Neural progenitor cell (in vitro differentiated cells): ENCODE measurements around the gene GTF2F2. TPM values are rescaled to one million over a fixed set of nuclear protein-coding genes. Genes with fewer than 3 reads are reported as not detected.

Experiments
- DNase-seq: peaks from one replicate; pipeline ENCODE4 v3.0.0-alpha.2; 2016; ENCODE audit warnings: low spot score
- H2AFZ ChIP-seq: fragments of 200-600 bp; sonication (generic); replicated peaks from 2 replicates; pipeline ENCODE4 v1.6.1; 2016; ENCODE audit warnings: antibody characterized with exemption
- H3F3A ChIP-seq: fragments of 200-600 bp; sonication (generic); 2 replicates; pipeline ENCODE4 v1.6.1; 2016; ENCODE audit warnings: antibody characterized with exemption, low read depth
- H3K27ac ChIP-seq: fragments of 200-600 bp; sonication (generic); 2 replicates; pipeline ENCODE4 v1.5.1; 2016; ENCODE audit warnings: mild to moderate bottlenecking
- H3K27me3 ChIP-seq: fragments of 200-600 bp; sonication (generic); 2 replicates; pipeline ENCODE4 v1.6.1; 2016; ENCODE audit warnings: mild to moderate bottlenecking, moderate library complexity
- H3K36me3 ChIP-seq: fragments of 200-600 bp; sonication (generic); 2 replicates; pipeline ENCODE4 v1.5.1; 2016
- H3K4me1 ChIP-seq: fragments of 200-600 bp; sonication (generic); 2 replicates; pipeline ENCODE4 v1.6.1; 2016; ENCODE audit warnings: mixed run types
- H3K4me2 ChIP-seq: fragments of 200-600 bp; sonication (generic); 2 replicates; pipeline ENCODE4 v1.6.1; 2016
- H3K4me3 ChIP-seq: fragments of 200-600 bp; sonication (generic); 2 replicates; pipeline ENCODE4 v1.5.1; 2016
- H3K79me2 ChIP-seq: fragments of 200-600 bp; sonication (generic); 2 replicates; pipeline ENCODE4 v1.6.1; 2016; ENCODE audit warnings: low read depth
- H3K9ac ChIP-seq: fragments of 200-600 bp; sonication (generic); 2 replicates; pipeline ENCODE4 v1.6.1; 2016
- H3K9me3 ChIP-seq: fragments of 200-600 bp; sonication (generic); 2 replicates; pipeline ENCODE4 v1.5.1; 2016; ENCODE audit warnings: low read depth
- H4K20me1 ChIP-seq: fragments of 200-600 bp; sonication (generic); 2 replicates; pipeline ENCODE4 v1.6.1; 2016; ENCODE audit warnings: low read depth
- H3K27ac Mint-ChIP-seq: 3 replicates; pipeline ENCODE4 v1.8.0; 2021; ENCODE audit warnings: mixed read lengths
- H3K27me3 Mint-ChIP-seq: 2 replicates; pipeline ENCODE4 v1.8.0; 2022; ENCODE audit warnings: low read depth, mild to moderate bottlenecking, inconsistent platforms, moderate library complexity, mixed read lengths; ENCODE audit not compliant: insufficient read depth
- H3K36me3 Mint-ChIP-seq: 3 replicates; pipeline ENCODE4 v1.8.0; 2021; ENCODE audit warnings: mixed read lengths
- H3K4me1 Mint-ChIP-seq: 3 replicates; pipeline ENCODE4 v1.8.0; 2021; ENCODE audit warnings: mixed read lengths
- H3K4me3 Mint-ChIP-seq: 3 replicates; pipeline ENCODE4 v1.8.0; 2021; ENCODE audit warnings: mild to moderate bottlenecking, moderate library complexity, mixed read lengths
- H3K9me3 Mint-ChIP-seq: 3 replicates; pipeline ENCODE4 v1.8.0; 2020; ENCODE audit warnings: mixed read lengths
- CTCF ChIP-seq: fragments of 200-600 bp; sonication (generic); IDR thresholded peaks from 2 replicates; pipeline ENCODE4 v1.5.1; 2017; ENCODE audit warnings: antibody characterized with exemption, mild to moderate bottlenecking
- EZH2 ChIP-seq: fragments of 200-600 bp; sonication (generic); IDR thresholded peaks from 2 replicates; pipeline ENCODE4 v1.6.1; 2017; ENCODE audit warnings: antibody characterized with exemption, mild to moderate bottlenecking, moderate library complexity
- EZH2phosphoT487 ChIP-seq: fragments of 200-600 bp; sonication (generic); IDR thresholded peaks from 2 replicates; pipeline ENCODE4 v1.6.1; 2017; ENCODE audit warnings: antibody characterized with exemption
- total RNA-seq: library from RNA; depleted of rRNA; stranded (reverse); fragments of >200 nt; gene quantifications from 2 replicates; pipeline ENCODE4 v1.2.3, GENCODE V29; 2015; ENCODE audit warnings: low replicate concordance

GTF2F2 gene
- total RNA-seq, 1 donor from 2014 or later = 54.1 TPM

DNA sequence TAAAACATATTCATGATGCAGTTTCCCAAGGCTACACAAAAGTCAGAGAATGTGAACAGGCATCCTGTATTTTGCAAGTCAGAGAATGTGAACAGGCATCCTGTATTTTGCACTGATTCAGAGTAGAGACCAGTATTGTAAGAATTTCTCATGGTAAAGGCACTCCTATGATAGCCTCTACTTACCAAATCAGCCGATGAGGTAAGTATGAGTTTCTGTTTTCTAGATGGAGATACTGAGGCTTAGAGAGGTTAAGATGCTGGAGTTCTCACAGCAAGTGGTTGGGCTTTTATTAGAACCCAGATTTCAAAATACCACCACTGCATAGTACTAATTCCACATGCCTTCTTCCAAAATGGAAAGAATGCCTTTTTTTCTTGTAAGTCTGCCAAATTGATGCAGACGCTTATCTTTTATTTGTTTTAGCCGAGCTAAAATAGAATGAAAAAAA is 208.4 kb downstream of the GTF2F2 start:
- no peak overlapping the region for H3K4me3 Mint-ChIP-seq
- no peaks in the 10 kb centered on the region for H3K9me3 ChIP-seq
- peaks cover 11% of the 10 kb centered on the region for H3K27me3 Mint-ChIP-seq
- H3K27me3 ChIP-seq = no peaks in the 10 kb centered on the region
- no peak overlapping the region for H3K27ac ChIP-seq
- H3K9me3 Mint-ChIP-seq = no peaks in the 10 kb centered on the region
- no peaks in the 10 kb centered on the region for H3K36me3 ChIP-seq
- H2AFZ ChIP-seq = no peak overlapping the region
- H4K20me1 ChIP-seq = peaks cover 5% of the 10 kb centered on the region
- H3K79me2 ChIP-seq = no peaks in the 10 kb centered on the region
- H3K9ac ChIP-seq = no peak overlapping the region
- peaks cover 17% of the 10 kb centered on the region for H3K4me1 Mint-ChIP-seq
- peaks cover 45% of the 10 kb centered on the region for H3F3A ChIP-seq
- H3K4me1 ChIP-seq = no peaks in the 10 kb centered on the region
- no peak overlapping the region for H3K4me2 ChIP-seq
- H3K27ac Mint-ChIP-seq = no peak overlapping the region
- H3K36me3 Mint-ChIP-seq = peaks cover 7% of the 10 kb centered on the region
- TF ChIP-seq EZH2phosphoT487 (no peak), EZH2 (no peak), CTCF (no peak)
- no peak for DNase-seq
- no peak overlapping the region for H3K4me3 ChIP-seq

GRCh38 chr13:45331123-45331619 is 210.9 kb downstream of the GTF2F2 start:
- Histone ChIP-seq H3F3A (peaks cover 69% of the 10 kb centered on the region), H3K79me2 (no peaks in the 10 kb centered on the region), H3K36me3 (no peaks in the 10 kb centered on the region), H3K9ac (no peak overlapping the region), H3K4me2 (no peak overlapping the region), H3K4me1 (no peaks in the 10 kb centered on the region), H3K9me3 (no peaks in the 10 kb centered on the region), H2AFZ (no peak overlapping the region), H4K20me1 (peaks cover 17% of the 10 kb centered on the region), H3K4me3 (no peak overlapping the region), H3K27me3 (no peaks in the 10 kb centered on the region), H3K27ac (no peak overlapping the region)
- Mint-ChIP-seq H3K4me1 (peaks cover 19% of the 10 kb centered on the region), H3K27me3 (peaks cover 8% of the 10 kb centered on the region), H3K9me3 (no peaks in the 10 kb centered on the region), H3K4me3 (no peak overlapping the region), H3K27ac (no peak overlapping the region), H3K36me3 (peaks cover 16% of the 10 kb centered on the region)
- no peak for DNase-seq
- no peak for TF ChIP-seq EZH2
- no peak for TF ChIP-seq CTCF
- no peak for TF ChIP-seq EZH2phosphoT487

DNA sequence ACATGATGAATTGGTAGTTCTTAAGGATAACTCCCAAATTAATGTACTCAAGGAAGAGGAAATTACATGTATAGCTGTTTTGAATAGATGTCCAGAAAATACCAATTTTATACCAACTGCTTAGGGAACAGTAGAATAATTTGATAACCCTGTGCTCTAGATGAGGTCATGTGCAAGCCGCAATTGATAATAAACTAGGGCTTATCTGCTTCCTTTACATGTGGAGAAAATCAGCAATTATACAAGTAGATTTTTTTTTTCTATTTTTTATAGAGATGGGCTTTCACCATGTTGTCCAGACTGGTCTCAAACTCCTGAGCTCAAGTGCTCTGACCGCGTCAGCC is 211.4 kb downstream of the GTF2F2 start:
- Histone ChIP-seq H3K36me3 (no peaks in the 10 kb centered on the region), H3F3A (peaks cover 74% of the 10 kb centered on the region), H3K27me3 (no peaks in the 10 kb centered on the region), H3K9ac (no peak overlapping the region), H3K4me1 (no peaks in the 10 kb centered on the region), H3K27ac (no peak overlapping the region), H3K4me2 (no peak overlapping the region), H3K79me2 (peaks cover 2% of the 10 kb centered on the region), H3K4me3 (no peak overlapping the region), H4K20me1 (peaks cover 21% of the 10 kb centered on the region), H2AFZ (no peak overlapping the region), H3K9me3 (no peaks in the 10 kb centered on the region)
- Mint-ChIP-seq H3K4me3 (no peak overlapping the region), H3K36me3 (peaks cover 21% of the 10 kb centered on the region), H3K4me1 (peaks cover 19% of the 10 kb centered on the region), H3K27ac (no peak overlapping the region), H3K9me3 (no peaks in the 10 kb centered on the region), H3K27me3 (peaks cover 8% of the 10 kb centered on the region)
- TF ChIP-seq EZH2 (no peak), EZH2phosphoT487 (no peak), CTCF (no peak)
- no peak for DNase-seq
